Measurements from ENCODE around the gene STAB2. TPM values are rescaled to one million over a fixed set of nuclear protein-coding genes. Genes with fewer than 3 reads are reported as not detected.
"Not testable (repeated sequence)": the region's sequence is repeated elsewhere in the genome, so short reads cannot be mapped to it uniquely, and the experiment has no call there.

Gene STAB2
- total RNA-seq, 1 donor from 2014 or later = not detected

DNA sequence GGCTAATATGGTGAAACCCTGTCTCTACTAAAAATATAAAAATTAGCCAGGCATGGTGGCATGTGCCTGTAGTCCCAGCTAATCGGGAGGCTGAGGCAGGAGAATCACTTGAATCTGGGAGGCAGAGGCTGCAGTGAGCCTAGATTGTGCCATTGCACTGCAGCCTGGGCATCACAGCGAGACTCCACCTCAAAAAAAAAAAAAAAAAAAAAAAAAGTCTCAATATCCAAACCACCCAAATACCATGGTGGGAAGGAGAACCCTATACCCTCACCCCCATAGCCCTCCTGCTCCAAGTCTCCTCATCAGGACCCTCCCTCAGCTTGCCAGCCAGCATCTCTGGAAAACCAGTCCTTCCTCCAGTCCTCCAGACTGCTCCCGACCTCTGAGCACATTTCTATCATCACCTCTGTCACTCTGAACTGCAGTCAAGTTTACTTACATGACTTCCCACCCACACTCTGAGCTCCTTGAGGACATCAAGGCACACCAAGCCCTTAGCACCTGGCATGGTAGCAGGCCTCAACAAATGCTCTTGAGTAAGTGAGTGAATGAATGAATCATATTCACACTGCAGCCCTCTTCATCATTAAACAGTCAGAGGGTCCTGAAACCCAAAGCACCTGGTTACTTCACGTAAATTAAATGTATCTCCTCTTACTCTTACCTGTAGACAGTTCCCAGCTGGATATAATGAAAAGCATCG lies 218.7 kb downstream of the STAB2 start:
- H3K27ac ChIP-seq = peak overlapping the region; percentile 79 to 86
- intact Hi-C loops (cut with DNase I) = loop anchor here (1.0 to 5.0 kb wide), 2 partner anchors 35 to 61 kb away; partner anchors contain the start of gene NT5DC3

DNA sequence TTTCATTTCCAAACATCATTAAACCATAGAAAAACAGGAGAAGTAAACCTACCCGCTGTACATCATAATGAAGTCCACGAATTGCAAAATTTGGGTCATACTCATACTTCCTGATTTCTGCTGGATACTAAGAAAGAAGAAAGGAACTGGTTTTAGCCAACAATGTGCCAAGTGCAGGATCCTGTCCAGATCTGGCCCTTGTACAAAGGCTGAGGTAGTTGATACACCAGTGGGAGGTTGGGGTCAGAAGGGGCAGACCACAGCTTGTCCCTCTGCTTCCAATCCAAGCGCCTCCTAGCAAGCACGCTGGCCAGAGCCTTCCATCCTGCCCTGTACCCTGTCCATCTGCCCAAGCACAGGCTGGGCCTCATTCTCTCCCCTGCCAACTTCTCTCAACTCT lies 219.7 kb downstream of the STAB2 start:
- DNase-seq (ENCODE audit: low spot score in 2 of 2) = no peak
- no peak overlapping the region for H3K4me3 ChIP-seq
- peak overlapping the region; percentile 79 to 86 for H3K27ac ChIP-seq
- peaks cover 7 to 58% of the 10 kb centered on the region in 2 donors for H3K4me1 ChIP-seq
- H3K36me3 ChIP-seq = peaks cover 16 to 27% of the 10 kb centered on the region in 2 donors
- intact Hi-C loops (cut with DNase I) = loop anchor here (5.0 kb wide), 1 partner anchor 60 kb away; no protein-coding TSS in a partner anchor
- no peaks in the 10 kb centered on the region for H3K9me3 ChIP-seq
- H3K27me3 ChIP-seq = no peaks in the 10 kb centered on the region
- TF ChIP-seq, protein P1, sequence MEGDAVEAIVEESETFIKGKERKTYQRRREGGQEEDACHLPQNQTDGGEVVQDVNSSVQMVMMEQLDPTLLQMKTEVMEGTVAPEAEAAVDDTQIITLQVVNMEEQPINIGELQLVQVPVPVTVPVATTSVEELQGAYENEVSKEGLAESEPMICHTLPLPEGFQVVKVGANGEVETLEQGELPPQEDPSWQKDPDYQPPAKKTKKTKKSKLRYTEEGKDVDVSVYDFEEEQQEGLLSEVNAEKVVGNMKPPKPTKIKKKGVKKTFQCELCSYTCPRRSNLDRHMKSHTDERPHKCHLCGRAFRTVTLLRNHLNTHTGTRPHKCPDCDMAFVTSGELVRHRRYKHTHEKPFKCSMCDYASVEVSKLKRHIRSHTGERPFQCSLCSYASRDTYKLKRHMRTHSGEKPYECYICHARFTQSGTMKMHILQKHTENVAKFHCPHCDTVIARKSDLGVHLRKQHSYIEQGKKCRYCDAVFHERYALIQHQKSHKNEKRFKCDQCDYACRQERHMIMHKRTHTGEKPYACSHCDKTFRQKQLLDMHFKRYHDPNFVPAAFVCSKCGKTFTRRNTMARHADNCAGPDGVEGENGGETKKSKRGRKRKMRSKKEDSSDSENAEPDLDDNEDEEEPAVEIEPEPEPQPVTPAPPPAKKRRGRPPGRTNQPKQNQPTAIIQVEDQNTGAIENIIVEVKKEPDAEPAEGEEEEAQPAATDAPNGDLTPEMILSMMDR (IDR thresholded peaks at IDR 0.05) = no peak

More for the DNA sequence above, 218.7 kb downstream of the STAB2 start:
- TF ChIP-seq, protein P1 (IDR thresholded peaks at IDR 0.05) = no peak
- H3K4me1 ChIP-seq = peaks cover 7 to 65% of the 10 kb centered on the region in 2 donors
- no peaks in the 10 kb centered on the region for H3K9me3 ChIP-seq
- H3K27me3 ChIP-seq = no peaks in the 10 kb centered on the region
- H3K4me3 ChIP-seq = no peak overlapping the region
- DNase-seq (ENCODE audit: low spot score in 2 of 2) = no peak
- peaks cover 9 to 19% of the 10 kb centered on the region in 2 donors for H3K36me3 ChIP-seq

DNA sequence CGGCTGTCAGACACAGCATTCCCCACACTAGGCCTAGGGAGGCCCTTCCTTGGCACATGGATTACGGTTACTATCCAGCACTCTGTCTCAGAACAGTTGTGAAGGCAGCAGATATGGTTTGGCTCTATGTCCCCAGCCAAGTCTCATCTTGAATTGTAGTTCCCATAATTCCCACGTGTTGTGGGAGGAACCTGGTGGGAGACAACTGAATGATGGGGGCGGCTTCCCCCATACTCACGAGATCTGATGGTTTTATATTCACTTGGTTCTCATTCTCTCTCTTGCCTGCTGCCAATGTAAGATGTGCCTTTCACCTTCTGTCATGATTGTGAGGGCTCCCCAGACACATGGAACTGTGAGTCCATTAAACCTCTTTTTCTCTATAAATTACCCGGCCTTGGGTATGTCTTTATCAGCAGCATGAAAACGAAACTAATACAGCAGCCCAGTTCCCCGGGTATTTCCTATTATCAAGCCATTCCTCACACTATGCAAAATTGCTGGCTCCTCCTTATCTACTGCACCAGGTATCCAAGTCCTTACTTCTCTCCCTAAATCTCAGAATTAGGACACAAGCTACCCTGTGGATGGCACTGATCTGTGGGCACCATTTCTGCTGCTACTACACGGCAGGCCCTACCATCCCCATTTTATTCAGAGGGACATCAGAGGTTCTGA lies 220.6 kb downstream of the STAB2 start:
- Histone ChIP-seq H3K9me3 (no peaks in the 10 kb centered on the region), H3K27me3 (no peaks in the 10 kb centered on the region), H3K36me3 (peaks cover 17 to 25% of the 10 kb centered on the region in 2 donors), H3K4me1 (peaks cover 7 to 52% of the 10 kb centered on the region in 2 donors), H3K27ac (peak overlapping the region; percentile 79 to 86), H3K4me3 (no peak overlapping the region)
- TF ChIP-seq, protein P1 (IDR thresholded peaks at IDR 0.05) = no peak
- no peak for DNase-seq (ENCODE audit: low spot score in 2 of 2)
- intact Hi-C loops (cut with DNase I) = loop anchor here (5.0 kb wide), 1 partner anchor 60 kb away; no protein-coding TSS in a partner anchor

DNA sequence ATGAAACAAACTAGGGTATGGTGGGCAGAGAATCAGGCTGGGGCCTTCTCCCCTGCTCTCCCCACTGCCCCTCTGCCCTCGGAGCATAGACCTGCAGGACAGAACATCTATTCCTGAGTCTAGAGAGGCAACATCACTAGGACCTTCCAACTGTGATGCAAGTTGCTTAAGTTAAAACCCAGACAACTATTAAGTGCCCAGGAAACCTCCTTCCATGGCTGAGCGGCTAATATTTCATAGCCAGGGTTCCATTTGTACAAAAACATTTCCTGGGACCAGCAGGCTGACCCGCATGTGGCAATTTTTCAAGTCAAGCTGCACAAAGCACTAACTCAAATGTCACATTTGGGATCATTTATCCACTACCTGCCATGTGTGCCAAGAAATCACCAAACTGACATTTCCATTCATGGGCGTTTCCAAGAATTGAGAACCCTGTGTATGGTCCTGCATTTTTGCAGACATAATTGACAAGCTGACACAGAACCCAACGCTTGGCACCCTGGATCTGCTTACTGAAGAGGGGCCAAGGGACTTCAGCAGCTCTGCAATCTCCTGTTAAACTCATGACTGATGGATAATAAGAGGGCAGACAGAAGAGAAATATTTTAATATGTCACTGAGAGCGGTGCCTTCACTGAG lies 221.3 kb downstream of the STAB2 start:
- Histone ChIP-seq H3K27me3 (no peaks in the 10 kb centered on the region), H3K4me1 (peaks cover 7 to 52% of the 10 kb centered on the region in 2 donors), H3K4me3 (no peak overlapping the region), H3K27ac (peak overlapping the region; percentile 79 to 86), H3K36me3 (peaks cover 24 to 31% of the 10 kb centered on the region in 2 donors), H3K9me3 (no peaks in the 10 kb centered on the region)
- no peak for DNase-seq (ENCODE audit: low spot score in 2 of 2)
- intact Hi-C loops (cut with DNase I) = loop anchor here (5.0 kb wide), 1 partner anchor 59 kb away; no protein-coding TSS in a partner anchor
- TF ChIP-seq, protein P1 (IDR thresholded peaks at IDR 0.05) = no peak

DNA sequence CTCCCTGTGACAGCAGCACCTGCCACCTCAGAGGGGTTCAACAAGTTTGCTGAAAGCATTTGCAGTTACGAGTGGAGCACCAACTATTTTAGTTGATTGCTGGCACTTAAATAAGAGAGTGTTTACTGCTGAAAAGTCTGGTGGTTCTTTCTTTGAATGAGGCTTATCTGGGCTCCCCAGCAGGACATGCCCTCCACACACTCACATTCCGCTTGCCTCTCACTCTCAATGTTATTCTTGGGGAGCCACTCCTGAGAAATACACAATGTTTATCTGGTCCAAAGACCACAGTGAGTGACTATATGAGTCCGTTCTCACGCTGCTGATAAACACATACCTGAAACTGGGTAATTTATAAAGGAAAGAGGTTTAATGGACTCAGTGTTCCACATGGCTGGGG lies 222.1 kb downstream of the STAB2 start:
- intact Hi-C loops (cut with DNase I) = loop anchor here (5.0 kb wide), 1 partner anchor 58 kb away; no protein-coding TSS in a partner anchor
- Histone ChIP-seq H3K27ac (peak overlapping the region; percentile 46 to 86), H3K4me1 (peaks cover 10 to 51% of the 10 kb centered on the region in 2 donors), H3K4me3 (no peak overlapping the region), H3K9me3 (no peaks in the 10 kb centered on the region), H3K36me3 (peaks cover 25 to 37% of the 10 kb centered on the region in 2 donors), H3K27me3 (no peaks in the 10 kb centered on the region)
- DNase-seq (ENCODE audit: low spot score in 2 of 2) = no peak
- TF ChIP-seq, protein P1 (IDR thresholded peaks at IDR 0.05) = no peak

DNA sequence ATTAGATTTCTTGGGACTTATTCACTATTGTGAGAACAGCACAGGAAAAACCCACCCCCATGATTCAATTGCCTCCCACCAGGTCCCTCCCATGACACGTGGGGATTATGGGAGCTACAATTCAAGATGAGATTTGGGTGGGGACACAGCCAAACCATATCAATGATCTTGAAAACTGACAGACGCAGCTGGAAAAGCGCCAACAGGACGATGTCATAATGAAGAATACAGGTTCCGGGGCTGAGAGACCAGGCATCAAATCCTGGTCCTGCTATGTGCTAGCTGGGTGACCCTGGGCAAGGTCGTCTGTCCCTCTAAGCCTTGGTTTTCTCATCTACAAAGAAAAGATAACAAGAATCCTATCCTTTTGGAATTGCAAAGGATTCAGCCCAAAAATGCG lies 222.6 kb downstream of the STAB2 start:
- not testable (repeated sequence) for DNase-seq (ENCODE audit: low spot score in 2 of 2); H3K4me3 ChIP-seq; H3K27me3 ChIP-seq; H3K9me3 ChIP-seq
- intact Hi-C loops (cut with DNase I) = loop anchor here (5.0 kb wide), 1 partner anchor 58 kb away; no protein-coding TSS in a partner anchor
- Histone ChIP-seq H3K4me1 (peaks cover 10 to 48% of the 10 kb centered on the region in 2 donors), H3K36me3 (peaks cover 25 to 37% of the 10 kb centered on the region in 2 donors), H3K27ac (peak overlapping the region; percentile 1 to 86)
